Measurements from ENCODE around the gene ABCC4. TPM values are rescaled to one million over a fixed set of nuclear protein-coding genes. Genes with fewer than 3 reads are reported as not detected.
"Not testable (repeated sequence)": the region's sequence is repeated elsewhere in the genome, so short reads cannot be mapped to it uniquely, and the experiment has no call there.

ABCC4 gene
- polyA plus RNA-seq, 1 donor, result 3.1 TPM

DNA sequence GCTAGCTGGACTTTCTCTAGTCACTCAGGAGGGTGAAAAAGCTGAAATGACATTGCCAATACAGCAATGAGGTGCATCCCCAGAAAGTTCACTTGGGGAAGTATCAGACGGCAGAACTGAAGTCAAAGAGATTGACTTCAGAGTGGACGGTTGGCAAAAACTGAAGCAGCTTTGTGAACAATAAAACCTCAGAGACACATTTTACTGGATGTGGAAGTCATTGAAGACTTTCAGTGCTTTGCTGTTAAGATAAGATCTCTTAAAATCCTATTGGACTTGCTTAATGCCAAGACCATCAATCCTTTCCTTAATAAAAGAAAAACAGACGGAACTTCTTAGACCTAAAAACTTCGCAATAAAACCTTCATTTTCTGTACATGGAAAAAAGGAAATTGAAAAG is 103.7 kb downstream of the ABCC4 start:
- DNase-seq, result no peak

DNA sequence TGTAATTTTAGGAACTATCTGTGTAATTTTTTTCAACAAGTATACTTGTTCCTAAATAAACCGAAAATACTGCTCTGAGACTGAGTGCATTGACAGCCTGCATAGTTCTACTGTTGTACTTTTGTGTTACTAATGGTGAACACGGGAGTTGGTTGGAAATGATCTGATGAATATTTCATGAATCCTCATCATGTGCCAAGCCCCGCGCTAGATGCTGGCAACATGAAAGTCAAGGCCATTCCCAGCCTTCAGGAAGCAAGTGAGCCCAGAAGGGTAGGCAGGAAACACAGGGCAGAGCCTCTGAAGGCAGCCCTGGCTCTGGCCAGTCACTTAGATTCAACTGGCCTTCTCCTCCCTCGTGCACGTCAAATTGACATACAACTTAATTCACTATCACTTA is 106.1 kb downstream of the ABCC4 start:
- no peak for DNase-seq

DNA sequence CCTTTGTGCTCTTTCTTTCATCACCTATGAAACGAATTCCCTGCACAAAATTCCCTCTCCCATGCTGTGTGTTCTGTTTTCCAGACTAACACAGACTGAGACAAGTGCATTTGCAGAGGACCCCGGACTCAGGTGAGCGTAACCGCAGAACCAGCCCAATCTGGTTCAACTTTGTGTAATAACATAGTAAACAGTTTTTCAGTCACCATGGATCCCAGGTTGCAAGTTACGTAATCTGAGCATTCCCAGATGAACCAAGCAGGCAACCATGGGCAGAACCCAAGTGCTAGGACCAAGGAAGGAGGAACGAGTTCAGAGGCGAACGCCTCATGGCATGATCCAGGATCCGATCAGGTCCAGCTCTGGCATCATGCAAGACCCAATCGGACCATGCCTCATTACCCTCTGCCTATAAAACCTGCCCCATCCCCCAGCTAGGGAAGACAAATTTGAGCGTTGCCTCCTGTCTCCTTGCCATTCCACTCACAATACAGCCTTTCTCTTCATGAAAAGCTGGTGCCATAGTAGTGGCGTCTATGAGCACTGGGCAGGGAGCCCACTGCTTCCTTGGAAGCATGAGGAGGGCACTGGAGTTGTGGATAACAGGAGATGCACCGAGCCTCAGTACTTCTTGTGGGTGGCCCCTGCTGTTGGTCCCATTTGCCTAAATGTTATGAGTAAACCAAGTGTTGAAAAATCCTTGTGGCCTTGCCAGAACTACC is 107.6 kb downstream of the ABCC4 start:
- DNase-seq, result no peak

DNA sequence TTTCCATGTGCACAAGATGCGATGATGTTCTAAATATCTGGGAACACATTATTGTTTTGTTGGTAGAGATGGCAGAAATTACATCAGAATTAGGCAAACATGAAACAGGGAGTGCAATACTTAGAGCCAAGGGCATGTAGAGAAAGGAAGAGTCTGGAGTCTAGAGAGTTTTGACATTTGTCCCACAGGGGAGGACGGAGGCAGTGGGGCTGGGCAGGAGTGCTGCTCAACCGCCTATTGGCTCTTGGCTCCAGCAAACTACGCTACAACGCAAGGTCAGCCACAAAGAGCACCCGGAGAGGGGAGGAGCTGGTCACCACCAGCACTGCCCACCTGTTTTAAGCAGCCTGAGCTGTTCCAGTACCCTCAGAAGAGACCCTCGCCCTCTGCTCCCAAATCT is 108.3 kb downstream of the ABCC4 start:
- no peak for DNase-seq

DNA sequence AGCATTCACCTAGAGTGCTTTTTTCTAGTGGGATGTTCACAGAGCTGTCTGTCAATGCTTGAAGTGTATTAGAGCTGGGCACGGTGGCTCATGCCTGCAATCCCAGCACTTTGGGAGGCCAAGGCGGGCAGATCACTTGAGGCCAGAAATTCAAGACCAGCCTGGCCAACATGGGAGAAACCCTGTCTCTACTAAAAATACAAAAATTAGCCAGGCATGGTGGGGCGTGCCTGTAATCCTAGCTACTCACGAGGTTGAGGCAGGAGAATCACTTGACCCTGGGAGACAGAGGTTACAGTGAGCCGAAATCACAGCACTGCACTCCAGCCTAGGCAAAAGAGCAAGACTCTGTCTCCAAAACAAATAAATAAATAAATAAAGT is 108.7 kb downstream of the ABCC4 start:
- not testable (repeated sequence) for DNase-seq

DNA sequence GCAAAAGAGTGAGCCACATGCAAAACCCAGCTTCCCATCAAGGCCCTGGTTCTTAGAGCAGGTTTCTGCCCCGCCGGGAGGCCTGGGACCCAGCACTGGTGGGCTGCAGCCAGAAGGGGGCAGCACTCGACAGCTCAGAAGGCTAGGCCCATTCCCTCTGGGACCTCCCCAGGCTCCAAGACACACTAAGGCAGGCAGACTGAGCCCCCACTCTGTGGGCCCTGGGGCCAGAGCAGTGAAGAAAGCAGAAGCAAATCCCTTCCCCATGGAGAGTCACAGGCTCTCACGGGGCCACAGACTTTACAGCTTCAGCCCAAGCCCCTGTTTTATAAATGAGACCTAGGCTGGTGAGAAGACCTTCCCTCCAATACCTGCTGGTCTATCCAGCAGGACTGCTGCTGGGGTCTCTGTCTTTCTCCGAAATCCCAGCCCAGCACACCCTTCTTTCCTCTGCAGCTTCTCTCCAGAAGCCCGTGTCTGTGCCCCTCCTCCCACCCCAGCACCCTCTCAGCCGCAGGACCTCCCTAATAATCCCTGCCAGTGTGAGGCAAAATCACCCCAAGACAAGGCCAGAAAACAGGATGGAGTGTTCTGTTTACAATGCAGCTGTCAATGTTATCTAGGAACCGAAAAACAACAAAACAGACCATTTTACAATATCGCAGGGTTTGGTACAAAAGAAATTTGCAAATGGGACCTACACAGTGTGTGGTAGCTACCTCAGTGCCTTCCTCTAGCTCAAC is 109.3 kb downstream of the ABCC4 start:
- peak; percentile 67 for DNase-seq

DNA sequence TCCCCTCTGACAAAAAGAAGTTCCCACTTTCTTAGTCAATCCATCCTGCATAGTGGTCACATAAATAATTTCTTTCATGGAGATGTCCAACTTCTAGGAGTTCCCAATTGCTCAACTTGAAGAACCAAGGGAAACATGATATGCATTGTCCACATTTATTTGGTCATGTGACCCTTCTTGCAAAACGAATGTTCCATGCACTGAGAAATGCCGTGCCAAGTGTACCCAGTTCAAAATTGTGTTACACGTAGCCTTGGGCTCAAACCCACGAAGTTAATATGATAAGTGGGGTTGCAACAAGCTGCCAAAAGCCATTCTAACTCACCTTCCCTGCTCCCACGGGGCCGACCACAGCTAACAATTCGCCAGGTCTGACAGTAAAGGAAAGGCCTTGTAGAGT is 113.1 kb downstream of the ABCC4 start:
- no peak for DNase-seq

DNA sequence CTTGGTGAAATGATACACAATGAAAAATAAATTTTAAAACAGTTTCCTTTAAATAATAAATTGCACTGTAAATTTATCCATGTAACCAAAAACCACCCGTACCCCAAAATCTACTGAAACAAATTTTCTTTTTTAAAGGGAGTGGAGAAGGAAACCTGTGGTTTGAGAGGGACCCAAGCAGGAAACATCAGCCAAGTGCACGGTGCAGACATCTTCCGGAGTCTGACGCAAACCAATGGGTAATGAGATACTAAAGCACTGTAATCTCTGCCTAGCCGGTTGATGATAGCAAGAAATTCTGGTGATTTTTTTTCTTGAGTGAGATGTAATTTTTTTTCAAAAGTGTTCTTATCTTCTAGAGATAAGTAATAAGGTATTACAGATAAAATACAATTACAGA is 115.4 kb downstream of the ABCC4 start:
- DNase-seq, result no peak

DNA sequence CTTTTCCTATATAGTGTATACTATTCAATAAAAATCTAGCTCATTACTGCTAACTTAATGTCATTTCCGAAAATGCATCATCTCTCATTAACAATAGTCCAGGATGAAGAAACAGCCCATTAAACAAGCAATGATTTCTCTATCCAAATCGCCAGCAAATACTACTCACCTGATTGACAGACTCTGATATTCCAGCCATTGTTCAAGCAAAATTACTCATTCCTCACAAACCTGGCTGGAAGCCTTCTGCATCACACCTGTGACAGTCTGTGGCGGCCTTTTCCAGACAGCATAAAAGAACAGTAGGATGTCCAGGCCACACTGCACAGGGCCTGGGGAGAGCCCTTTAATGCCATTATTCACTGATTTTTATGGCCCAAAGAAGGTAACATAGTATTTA is 115.9 kb downstream of the ABCC4 start:
- DNase-seq, result no peak

DNA sequence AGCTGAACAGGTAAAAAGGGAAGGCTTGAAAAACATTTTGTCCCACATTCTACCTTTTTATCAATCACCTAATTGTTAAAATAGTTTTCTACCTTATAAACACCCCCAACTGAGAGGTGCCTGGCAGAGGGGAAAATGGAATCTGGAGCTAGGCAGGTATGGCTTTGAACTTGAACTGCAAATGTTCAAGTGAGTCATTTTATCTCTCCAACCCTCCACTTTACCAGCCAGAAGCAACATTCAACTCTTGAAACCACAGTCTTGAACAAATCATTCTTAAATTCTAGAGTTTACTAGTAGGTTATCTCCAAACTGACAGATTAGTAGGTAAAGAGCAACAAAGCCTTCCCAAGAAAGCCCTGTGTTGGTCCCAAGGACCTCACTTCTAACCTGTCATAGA is 116.9 kb downstream of the ABCC4 start:
- no peak for DNase-seq

DNA sequence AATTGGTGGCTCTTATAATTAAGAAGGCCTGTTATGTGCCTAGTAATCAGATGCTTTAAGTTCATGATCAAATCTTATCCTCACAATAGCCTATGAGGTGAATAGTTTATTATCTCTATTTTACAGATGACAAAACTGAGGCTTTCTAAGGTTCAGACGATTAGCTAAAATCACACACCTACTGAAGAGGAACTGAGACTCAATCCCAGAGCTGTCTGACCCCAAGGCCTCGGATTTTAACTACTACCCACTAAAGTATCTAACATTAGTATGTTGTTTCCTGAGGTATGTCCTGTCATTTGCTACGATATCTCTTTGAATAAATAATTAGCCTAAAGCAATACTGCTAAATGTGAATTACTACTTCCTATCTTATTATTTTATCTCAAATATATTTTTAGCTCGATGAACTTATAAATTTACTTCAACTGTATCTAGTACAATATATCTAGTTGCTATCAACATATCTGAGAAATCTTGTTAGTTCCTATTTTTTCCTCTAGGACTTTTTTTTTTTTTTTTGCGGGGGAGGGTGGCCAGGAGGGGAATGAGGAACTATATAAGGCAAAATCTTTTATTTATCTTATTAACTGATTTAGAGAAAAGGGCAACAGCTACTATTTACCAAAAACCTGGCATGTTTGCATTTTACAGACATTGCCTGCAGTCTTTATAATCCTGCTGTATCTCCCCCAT is 118.5 kb downstream of the ABCC4 start:
- no peak for DNase-seq

DNA sequence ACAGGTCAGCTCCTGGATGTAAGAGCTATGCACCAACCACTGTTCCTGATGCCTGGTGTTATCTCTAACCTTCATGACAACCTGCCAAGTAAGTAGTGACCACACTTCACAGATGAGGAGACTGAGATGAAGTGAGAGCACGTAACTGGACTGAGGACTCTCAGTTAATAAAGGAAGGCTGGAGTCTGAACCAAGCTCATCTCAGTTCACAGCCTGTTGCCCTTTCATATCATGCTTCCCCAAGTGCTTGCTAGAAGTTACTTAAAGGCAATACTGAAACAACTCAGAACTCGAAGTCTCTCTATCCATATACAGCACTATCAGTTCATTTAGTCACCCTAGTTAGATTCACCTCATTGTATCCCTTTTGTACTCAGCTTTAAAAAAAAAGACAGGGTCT is 119.7 kb downstream of the ABCC4 start:
- DNase-seq, result no peak

DNA sequence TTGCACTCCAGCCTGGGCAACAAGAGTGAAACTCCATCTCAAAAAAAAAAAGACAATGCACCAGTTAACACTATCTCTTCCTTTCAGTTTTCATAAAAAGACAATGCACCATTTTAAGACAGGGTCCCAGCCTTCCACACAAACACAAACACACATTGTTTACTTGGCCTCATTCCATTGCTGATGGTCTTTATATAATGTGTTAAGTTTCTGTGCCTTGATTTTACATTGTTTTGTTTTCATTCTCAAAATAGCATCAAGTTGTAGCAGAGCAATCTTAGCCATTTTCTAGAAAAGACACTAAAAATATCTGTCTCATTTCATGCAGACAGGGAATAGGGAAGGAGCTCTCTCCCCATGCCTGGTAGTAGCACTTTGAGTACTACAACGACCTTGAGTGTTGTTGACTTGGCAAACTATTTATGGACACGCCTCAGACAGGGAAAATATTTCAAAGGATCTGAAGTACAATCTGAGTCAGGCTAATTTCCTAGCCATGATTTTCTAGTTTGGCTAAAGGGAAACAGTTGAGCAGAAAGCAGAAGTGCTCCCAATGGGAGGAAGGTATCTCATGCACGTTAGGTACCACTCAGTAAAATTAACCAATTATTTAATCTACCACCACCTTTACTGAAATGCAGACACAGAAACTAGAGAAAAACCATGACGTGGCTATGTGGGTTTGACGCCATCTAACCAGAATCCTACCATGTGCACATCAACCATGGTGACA is 120.6 kb downstream of the ABCC4 start:
- no peak for DNase-seq

DNA sequence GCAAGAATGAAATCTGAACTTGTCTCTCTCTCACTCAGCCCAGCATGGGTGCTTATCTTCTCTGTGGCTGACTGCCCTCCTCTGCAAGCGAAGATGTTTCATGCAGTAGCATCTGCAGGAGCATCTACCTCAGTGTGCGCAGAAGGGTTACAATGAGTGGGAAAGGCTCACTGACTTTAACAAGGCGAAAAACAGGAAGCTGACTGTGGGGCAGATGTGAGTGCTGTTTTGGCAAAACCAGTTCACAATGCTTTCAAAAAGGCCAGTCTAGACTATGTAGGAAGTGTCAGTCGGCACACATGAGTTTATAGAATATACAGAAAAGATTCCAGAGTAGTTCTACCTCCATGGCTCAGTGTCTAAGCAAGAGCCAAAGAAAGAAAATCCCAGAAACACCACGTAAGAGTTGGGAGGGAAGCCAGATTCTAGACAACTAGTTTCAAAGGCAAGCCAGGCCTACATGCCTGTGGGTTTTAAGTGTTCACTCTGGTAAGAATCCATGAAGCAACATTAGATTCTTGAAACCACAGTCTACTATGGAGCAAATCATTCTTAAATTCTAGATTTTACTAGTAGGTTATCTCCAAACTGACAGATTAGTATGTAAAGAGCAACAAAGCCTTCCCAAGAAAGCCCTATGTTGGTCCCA is 124.5 kb downstream of the ABCC4 start:
- DNase-seq, result no peak

DNA sequence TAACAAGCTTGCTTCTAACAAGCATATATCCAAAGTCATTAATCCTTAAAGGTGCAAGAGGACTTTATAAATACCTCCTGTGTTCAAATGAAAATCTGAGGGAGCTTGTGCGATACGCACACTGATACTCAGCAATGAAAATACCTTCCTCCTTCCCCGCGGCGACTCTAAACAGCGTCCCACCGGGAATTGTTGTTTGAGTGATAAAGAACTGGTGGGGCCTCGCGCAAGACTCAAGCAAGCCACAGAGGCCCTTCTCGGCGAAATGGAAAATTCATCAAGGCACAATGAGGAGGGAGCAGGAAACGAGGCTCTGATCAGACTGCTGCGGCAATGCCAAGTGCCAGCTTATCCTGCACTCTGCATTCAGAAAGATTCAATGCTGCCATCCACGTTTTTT is 126.7 kb downstream of the ABCC4 start:
- no peak for DNase-seq

DNA sequence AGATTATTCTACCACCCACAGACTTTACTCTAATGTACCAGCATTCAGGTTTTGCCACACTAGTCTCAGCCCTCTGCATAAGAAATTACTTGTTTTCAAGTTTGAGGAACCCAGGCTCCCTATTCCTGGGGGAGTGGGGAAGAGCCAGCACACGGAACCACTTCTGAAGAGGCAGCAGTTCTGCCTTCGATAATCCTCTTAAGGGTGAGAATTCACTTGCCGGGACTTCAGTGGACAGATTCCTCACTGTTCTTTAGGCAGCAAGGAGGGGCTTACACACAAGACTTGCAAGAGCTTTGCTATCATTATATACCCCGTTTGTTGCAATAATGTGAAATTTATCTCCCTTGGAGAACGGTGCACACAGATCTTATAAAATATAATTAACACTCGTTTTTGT is 133.1 kb downstream of the ABCC4 start:
- DNase-seq, result no peak

DNA sequence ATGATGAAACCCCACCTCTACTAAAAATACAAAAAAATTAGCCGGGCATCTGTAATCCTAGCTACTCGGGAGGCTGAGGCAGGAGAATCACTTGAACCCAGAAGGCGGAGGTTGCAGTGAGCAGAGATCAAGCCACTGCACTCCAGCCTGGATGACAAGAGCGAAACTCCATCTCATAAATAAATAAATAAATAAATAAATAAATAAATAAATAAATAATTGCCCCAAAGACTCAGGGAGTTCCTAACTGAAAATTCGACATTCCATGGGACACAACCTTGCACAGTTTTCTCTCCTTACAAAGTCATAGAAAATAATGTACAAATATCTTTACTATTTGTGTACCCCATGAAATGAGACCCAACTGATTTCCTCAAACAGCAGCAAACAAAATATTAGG is 134.2 kb downstream of the ABCC4 start:
- DNase-seq, result not testable (repeated sequence)

DNA sequence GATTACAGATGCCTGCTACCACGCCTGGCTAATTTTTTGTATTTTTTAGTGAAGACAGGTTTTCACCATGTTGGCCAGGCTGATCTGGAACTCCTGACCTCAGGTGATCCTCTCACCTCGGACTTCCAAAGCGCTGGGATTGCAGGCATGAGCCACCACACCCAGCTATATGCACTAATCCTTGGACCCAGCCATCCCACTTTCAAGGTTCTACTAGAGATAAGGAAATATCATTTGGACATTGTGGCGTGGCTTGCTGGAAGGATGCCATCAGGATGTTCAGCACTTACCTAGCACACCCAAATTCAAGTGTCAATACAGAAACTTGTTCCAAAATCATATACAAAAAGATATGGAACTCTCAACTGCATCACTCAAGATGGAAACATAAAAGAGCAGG is 136.4 kb downstream of the ABCC4 start:
- DNase-seq, result no peak

DNA sequence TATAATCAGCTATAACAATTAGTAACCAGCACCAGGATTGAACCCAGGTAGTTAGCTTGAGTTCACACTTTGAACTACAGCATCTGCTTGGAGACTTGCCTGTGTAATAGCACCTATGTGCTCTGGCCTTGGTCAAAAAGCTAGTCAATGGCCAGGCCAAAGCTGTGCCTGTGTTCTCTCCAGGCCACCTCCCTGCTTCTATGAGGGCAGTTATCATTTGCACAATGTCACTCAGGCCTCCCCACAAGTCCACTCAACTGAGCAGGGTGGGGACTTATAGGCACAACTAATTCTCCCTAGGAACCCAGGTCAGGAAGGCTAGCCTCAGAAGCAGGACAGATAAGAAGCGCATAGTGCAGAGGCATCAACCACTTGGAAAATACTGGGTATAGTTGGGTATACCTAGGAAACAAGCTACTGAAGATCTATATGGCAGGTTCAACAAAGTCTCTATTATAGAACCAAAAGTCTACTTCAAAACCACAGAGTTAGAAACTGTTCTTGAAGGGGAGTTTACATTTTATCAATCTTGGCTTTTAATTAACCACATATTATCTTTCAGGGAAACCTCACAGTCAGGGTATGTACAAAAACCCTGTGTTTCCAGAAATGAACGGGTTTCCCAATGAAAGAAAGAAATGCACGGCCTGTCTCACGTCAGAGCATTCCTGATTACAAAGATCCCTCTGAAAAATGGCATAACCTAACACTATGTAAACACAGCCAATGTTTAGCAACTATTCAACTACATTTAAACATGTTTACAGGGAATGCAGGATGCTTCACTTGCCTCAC is 140.9 kb downstream of the ABCC4 start:
- no peak for DNase-seq

DNA sequence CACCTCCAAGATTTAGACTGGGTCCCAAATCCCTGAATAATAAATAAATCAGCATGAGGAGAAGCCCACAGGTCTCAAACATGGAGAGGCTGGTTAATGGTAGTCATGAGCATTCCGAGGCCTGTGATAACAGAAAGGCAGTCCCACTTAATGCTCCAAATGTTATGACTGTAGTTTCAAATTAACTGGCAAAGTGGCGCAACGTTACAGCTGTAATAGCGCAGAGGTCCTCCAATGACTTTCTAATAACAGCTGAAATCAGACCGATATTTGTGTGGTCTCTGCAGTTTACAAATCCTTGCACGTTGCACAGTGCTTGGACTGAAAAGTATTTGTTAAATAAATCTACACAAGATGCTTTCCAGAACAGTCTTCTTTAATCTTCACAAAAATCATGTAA is 141.8 kb downstream of the ABCC4 start:
- DNase-seq, result no peak

DNA sequence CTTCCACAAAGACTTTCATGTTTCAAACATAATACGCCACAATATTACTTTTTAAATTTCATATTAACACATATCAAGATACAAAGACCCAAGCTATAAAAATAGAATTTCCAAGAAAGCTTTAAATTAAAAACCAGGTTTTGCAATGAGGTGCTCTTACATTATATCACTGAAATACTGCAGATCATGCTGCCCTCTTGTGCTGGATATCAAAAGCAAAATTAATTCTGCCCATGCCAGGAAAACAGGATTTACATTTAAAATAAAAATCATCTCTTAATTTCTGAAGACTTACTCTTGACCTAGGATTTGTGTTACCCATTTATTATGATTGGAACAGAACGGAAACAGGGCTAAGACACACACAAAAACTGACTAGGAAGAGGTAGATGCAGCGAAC is 145.0 kb downstream of the ABCC4 start:
- DNase-seq, result no peak

DNA sequence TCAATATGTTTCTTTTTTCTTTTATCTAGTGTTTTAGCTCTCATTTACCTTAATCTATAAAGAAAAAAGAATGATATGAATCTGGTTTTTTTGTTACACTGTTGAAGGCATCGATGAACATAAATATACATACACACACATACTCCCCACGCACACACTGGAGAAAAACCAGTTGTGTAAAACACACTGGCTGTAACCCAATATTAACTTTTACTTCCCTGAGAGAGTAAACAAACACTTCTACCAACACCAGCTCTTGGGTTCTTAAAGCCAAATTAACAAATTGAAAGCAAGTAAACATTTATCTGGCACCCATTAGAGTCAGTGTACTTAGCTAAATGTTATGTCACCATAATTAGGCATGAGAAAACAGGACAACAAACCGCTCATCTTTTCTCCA is 145.7 kb downstream of the ABCC4 start:
- no peak for DNase-seq

All from hindlimb muscle (tissue), 1 donor.